ENCODE data around the gene HBB. TPM values are rescaled to one million over a fixed set of nuclear protein-coding genes. Genes with fewer than 3 reads are reported as not detected.

The HBB gene
- total and polyA plus RNA-seq, 8 donors = 2.2 to 89.0 (median 4.4) TPM

GRCh38 chr11:5237420-5237819 lies 10.5 kb upstream of the HBB start:
- intact Hi-C loops (cut with DNase I) = no loop called here
- TF ChIP-seq CTCF (IDR thresholded peaks at IDR 0.05) = no peak
- Histone ChIP-seq H3K27me3 (no peaks in the 10 kb centered on the region), H3K27ac (no peak overlapping the region), H3K9me3 (no peaks in the 10 kb centered on the region), H3K4me3 (no peak overlapping the region), H3K36me3 (no peaks in the 10 kb centered on the region), H3K4me1 (no peaks in the 10 kb centered on the region)
- DNase-seq (no peak), ATAC-seq (no peak), FAIRE-seq (no peak)
- WGBS, 2 donors = 30 to 79% methylated on average over 2 of the region's 2 CpGs

- H3K4me3 ChIP-seq = no peak overlapping the region
- intact Hi-C loops (cut with DNase I) = no loop called here
- no peaks in the 10 kb centered on the region for H3K4me1 ChIP-seq
- DNase-seq (no peak), FAIRE-seq (no peak), ATAC-seq (no peak)
- WGBS, 2 donors = 70 to 77% methylated on average over 5 of the region's 5 CpGs
- no peaks in the 10 kb centered on the region for H3K36me3 ChIP-seq
- H3K27me3 ChIP-seq = no peaks in the 10 kb centered on the region
- H3K9me3 ChIP-seq = no peaks in the 10 kb centered on the region
- no peak overlapping the region for H3K27ac ChIP-seq
- no peak for TF ChIP-seq CTCF (IDR thresholded peaks at IDR 0.05)
These were observed 8.7 kb upstream of the HBB start for GRCh38 chr11:5235364-5236095.

- no peak for FAIRE-seq
- H3K4me3 ChIP-seq = no peak within 1 kb of the TSS
- intact Hi-C loops (cut with DNase I) = no loop called here
- TF ChIP-seq CTCF (IDR thresholded peaks at IDR 0.05) = no peak
- no peaks in the 10 kb centered on the region for H3K36me3 ChIP-seq
- WGBS, 2 donors = 46% methylated on average over 2 of the region's 2 CpGs
- no peak within 1 kb of the TSS for H3K27ac ChIP-seq
- H3K4me1 ChIP-seq = no peaks in the 10 kb centered on the region
- no peak for ATAC-seq
- H3K27me3 ChIP-seq = no peaks in the 10 kb centered on the region
- H3K9me3 ChIP-seq = no peaks in the 10 kb centered on the region
- DNase-seq = no peak
These were observed 7.5 kb upstream of the HBB start, which contains the start of gene HBD for GRCh38 chr11:5234381-5234834. HBD (minus strand) TSS chr11:5234483; CDS start chr11:5234433, 50 bp downstream.

DNA sequence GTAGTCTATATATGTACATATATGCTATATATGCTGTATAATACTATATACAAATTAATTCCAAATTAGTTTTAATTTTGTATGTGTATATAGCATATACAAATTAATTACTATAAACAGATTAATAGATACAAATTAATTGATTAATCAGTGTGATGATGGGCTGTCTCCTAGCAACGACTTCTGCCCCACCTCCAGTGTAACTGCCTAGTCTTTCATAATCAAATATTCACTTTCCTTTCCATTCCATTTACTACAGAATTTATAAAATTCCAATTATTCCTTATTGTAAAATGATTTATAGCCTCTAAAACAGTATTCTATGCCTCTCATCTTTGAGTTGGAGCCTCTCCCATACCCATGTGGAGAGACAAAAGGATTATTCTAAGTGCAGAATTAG lies 6.4 kb upstream of the HBB start:
- Histone ChIP-seq H3K36me3 (no peaks in the 10 kb centered on the region), H3K4me1 (no peaks in the 10 kb centered on the region), H3K4me3 (no peak overlapping the region), H3K27me3 (no peaks in the 10 kb centered on the region), H3K9me3 (no peaks in the 10 kb centered on the region), H3K27ac (no peak overlapping the region)
- 63 to 74% methylated on average over 1 of the region's 1 CpG for WGBS, 2 donors
- no peak for FAIRE-seq
- DNase-seq = no peak
- intact Hi-C loops (cut with DNase I) = no loop called here
- TF ChIP-seq CTCF (IDR thresholded peaks at IDR 0.05) = no peak
- no peak for ATAC-seq

DNA sequence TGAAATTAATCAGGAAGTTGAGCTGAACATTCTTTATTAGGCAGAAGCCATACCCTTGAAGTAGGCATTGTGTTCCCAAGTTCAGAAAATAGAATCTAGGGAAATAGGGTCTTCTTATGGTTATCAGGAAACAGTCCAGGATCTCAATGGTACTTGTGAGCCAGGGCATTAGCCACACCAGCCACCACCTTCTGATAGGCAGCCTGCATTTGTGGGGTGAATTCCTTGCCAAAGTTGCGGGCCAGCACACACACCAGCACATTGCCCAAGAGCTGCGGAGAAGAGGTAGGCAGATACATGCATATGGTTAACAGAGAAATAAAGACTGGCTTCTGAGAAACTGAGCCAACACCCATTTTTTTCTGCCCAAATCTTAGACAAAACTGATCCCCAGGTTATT lies 6.0 kb upstream of the HBB start:
- DNase-seq (no peak), FAIRE-seq (no peak), ATAC-seq (no peak)
- intact Hi-C loops (cut with DNase I) = no loop called here
- H3K4me1 ChIP-seq = no peaks in the 10 kb centered on the region
- no peak overlapping the region for H3K27ac ChIP-seq
- H3K9me3 ChIP-seq = no peaks in the 10 kb centered on the region
- no peaks in the 10 kb centered on the region for H3K27me3 ChIP-seq
- 85 to 97% methylated on average over 2 of the region's 2 CpGs for WGBS, 2 donors
- no peaks in the 10 kb centered on the region for H3K36me3 ChIP-seq
- H3K4me3 ChIP-seq = no peak overlapping the region
- no peak for TF ChIP-seq CTCF (IDR thresholded peaks at IDR 0.05)
